DMS79 (cell line): ENCODE data around the gene FAM78B.

Source experiments
- DNase-seq: peaks from one replicate; lab custom pipeline; 2025; lab: John Stamatoyannopoulos, UW

Gene FAM78B

DNA sequence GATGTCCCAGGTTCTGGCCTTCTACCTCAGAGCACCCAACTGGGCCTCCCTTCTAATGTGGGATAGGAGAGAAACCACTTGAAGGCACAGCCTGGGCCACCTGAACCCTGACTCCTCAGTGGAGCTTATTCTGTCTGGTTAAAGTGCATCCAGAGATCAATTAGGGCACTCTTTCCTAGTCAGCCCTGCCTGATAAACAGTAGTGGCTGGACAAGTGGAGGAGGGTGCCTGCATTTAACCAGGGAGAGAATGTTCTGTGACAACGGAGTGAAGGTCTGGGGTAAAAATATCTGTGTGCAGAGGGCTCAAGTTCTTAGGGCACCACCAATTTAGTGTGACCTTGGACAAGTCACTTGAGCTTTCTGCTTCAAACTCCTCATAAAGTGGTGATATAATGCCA lies 101.8 kb downstream of the FAM78B start:
- no peak for DNase-seq

GRCh38 chr1:166064313-166064926 lies 102.4 kb downstream of the FAM78B start:
- DNase-seq, result no peak

- DNase-seq, result no peak
Measured at GRCh38 chr1:166063701-166064100, 103.1 kb downstream of the FAM78B start.

GRCh38 chr1:166062421-166063070 lies 104.3 kb downstream of the FAM78B start:
- DNase-seq, result no peak

DNA sequence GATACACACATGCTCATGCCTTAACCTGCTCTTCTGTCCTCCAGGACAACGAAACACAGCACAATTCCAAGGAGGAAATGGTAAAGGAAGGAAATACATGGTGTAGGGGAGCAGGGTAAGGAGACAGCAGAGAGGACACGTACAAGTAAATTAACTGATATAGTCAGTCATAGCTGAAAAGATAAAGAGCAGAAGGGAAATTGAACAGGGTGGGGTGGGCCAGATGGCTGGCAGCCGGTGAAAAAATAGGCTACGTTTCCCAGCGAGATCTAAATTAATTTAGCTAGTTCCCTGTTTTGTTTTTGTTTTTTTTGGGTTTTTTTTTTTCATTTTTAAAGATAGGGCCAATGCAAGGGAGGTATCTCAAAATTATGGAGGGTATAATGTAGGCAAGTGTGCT lies 109.2 kb downstream of the FAM78B start:
- no peak for DNase-seq

DNA sequence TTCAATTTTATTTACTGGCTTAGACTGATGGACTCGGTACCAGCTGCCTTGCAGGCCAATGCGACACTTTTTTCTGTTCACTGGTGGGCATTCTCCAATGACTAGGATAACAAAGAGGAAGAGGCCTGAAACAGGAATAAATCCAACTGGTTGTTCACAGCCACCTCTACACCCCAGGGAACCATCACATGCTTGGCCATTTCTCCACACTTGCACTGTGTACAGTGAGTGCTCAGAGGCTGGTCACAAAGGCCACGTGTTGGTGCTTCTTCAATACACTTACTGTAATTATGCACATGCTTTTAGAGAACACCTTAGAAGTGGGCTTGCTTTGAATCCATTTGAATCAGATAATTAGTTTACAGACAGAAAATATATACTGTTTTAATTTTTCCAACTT lies 113.4 kb downstream of the FAM78B start:
- no peak for DNase-seq

DNA sequence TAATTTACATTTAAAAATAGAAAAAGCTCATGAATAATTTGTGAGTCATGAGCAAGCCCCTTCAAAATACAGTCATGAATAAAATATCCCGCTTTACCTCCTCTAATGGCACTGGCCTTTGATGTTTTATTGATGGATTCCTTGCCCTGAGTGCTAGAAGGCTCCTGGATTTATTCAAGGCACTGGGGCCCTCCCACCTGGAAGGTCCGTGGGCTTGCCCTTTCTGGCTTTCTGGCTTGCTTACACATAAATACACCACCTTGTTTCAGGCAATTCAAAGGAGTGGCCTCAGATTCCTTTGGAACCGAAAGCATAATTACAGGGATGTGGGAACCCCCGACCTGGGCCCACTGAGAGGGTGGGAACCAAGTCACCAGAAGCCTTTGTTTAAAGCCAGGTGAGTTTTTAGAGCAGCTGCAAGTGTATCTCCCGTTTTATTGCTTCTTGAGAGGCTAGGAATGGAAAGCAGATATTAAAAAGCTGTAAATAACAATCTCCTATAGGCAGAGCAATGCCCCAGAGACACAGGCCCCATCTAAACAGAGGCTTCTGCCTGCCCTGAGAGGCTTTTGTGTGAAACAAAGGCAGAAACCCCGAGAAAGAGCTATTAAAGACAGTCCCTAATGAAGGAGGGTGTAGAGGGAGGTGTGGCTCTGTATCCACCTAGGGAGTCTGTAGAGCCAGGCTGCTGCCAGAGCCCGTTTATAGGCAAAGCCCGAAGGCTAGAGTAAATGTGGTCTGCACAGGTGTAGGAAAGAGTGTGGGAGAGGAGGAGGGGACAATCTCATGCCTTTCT lies 126.4 kb downstream of the FAM78B start:
- DNase-seq, result no peak

DNA sequence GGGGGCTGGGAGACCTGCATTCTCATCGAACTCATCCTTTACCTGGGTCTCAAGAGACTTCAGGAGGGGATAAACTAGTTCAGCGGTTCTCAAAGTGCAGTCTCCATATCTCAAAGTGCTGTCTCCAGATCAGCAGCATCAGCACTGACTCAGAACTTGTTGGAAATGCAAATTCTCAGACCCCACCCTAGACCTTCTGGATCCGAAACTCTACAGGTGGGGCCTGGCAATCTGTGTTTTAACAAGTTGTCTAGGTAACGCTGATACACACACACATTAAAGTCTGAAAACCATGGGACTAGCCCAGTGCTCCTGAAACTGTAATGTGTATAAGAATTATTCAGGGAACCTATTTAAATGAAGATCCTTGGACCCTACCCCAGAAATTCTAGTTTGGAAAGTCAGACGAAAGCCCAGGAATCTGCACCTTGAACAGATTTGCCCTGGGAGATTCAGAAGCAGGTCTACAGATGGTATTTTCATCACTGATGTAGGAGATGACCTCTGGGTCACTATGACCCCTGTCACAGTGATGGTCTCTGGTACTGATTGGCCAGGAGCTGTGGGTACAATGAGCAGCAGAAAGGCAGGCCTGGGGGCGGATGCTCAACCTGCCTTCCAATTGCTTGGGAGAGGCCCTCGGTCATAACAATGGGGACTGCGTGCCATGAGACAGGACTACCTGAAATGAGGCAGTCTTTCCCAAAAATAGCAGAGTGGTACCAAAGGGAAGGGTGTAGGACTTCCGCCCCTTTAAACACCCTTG lies 127.2 kb downstream of the FAM78B start:
- no peak for DNase-seq

GRCh38 chr1:166036092-166036491 lies 130.7 kb downstream of the FAM78B start:
- no peak for DNase-seq

- DNase-seq, result peak; percentile 46
Measured at GRCh38 chr1:166032572-166033371, 134.0 kb downstream of the FAM78B start.

DNA sequence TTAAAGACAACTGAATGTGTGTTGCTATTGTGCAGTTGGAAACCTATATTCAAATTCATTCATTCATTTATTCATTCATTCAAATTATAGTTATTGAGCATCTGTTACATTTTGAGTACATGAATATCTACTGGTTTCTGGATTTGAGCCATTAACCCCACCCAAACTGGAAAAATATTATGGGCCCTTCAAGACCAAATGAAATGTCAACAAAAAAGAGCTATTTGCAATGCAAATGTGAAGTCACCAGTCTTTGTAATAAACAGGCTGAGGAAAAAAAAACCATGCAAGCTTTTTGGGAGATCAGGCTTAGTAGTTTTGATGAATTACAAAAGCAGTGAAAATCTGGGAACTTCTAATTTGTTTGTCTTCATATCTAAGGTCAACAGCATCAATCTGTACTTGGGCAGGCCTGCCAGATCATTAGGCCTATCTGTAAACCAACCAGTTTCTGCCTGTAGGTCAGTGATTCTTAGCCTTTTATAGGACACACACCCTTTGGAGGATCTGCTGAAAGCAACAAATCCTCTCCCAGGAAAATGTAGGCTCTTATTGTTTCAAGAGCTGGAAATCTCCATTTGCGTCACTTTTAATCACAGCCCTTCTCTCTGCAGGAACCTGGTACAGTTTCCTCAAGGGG lies 134.7 kb downstream of the FAM78B start:
- no peak for DNase-seq

- no peak for DNase-seq
Measured at GRCh38 chr1:166029196-166029945, 137.4 kb downstream of the FAM78B start.

DNA sequence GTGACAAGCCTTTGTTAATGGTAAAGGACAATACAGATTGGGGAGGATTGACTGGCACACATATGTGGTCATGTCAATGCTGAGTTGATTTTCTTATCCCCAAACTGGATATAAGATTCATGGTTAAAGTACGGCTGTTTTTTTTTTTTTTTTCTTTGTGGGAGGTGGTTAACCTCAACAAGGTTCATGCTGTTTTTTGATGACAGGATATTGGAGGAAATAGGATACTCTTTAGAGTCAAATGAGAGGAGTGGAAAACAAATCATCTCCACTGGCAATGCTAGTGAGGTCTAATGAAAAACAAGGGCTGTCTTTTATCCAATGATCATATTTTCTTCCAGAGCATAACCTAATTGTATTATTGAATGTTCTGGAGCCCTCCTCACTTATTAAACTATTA lies 140.2 kb downstream of the FAM78B start:
- no peak for DNase-seq

GRCh38 chr1:166026143-166026542 lies 140.7 kb downstream of the FAM78B start:
- no peak for DNase-seq

DNA sequence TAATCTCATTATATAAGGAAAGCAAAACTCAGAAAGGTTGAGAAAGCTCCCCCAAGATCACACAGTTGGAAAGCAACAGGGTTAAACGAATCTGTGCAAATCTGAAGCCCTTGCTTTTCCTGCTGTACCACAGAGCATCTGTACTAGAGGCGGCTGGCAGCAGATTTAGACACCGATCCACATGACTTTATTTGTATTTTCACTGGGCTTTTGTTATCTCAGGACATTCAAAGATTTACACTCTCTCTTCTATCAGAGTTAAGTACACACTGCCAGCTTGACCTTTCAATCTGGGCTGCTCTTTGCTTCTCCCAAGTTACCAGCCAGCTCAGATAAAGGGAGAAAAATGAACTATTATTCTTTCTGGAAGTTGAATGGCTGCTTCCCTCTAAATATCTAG lies 146.6 kb downstream of the FAM78B start:
- DNase-seq, result no peak
